HG02588 (cell line): ENCODE data around the gene TGM2.

Source experiments
- ATAC-seq: cut with Tn5 transposase; IDR thresholded peaks from one replicate; pipeline ENCODE4 v1.9.1; 2021; ENCODE audit warnings: mild to moderate bottlenecking, moderate library complexity; ENCODE audit not compliant: unreplicated experiment

The TGM2 gene

DNA sequence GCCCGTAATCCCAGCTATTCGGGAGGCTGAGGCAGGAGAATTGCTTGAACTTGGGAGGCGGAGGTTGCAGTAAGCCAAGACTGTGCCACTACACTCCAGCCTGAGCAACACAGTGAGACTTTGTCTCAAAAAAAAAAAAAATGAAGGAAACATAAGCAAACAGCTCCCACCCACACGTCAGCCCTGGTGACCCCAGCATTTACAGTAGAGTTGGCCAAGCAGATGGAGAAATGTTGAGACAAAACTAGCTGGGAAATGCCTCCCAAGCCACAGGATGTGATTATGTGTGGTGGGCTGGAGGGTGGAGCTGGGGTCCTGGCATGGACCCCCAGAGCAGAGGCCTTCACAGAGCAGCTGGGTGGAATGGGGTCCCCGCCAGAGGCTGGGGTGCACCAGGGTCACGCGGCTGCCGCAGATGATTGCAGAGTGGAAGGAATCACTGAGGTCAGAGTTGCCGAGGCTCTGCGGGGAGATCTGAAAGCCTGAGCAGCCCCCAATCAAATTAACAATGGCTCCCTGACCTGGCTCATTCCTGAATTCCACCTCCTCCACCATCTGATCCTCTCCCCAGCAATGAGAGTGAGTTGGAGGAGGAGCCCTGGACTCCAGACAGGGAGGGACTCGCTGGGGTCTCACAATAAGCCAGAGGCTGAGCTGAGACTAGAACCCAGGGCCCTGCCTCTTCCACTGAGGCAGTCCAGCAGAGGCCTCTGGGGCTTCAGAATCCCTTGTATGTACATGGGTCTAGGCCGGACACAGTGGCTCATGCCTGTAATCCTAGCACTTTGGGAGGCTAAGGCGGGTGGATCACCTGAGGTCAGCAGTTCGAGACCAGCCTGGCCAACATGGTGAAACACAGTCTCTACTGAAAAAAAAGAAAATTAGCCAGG lies 34.7 kb upstream of the TGM2 start:
- no peak for ATAC-seq

GRCh38 chr20:38198238-38198861 lies 33.3 kb upstream of the TGM2 start:
- ATAC-seq, result no peak

GRCh38 chr20:38197619-38198018 lies 32.5 kb upstream of the TGM2 start:
- ATAC-seq, result no peak

GRCh38 chr20:38197217-38197616 lies 32.1 kb upstream of the TGM2 start:
- ATAC-seq, result no peak

DNA sequence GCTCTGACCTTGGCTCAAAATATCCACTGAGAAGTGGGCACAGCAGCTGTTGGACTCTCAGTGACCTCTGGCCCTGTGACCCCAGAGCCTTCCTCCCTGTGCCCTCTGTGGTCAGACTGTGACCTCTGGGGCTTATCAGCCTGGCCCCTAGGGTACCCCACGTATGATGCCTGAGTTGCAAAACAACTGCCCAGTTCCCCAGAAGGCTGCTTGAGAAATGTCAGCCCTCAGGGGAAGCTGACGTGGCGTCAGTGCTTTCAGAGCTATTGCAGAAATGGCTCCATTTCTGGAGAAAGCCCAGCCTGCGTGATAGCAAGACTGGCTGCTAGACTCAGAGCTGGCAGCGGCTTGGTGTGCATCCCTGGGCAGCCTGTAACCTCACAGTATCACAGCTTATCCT lies 31.5 kb upstream of the TGM2 start:
- ATAC-seq, result no peak

- ATAC-seq, result no peak
These were observed 31.0 kb upstream of the TGM2 start for GRCh38 chr20:38196076-38196475.

- no peak for ATAC-seq
These were observed 30.5 kb upstream of the TGM2 start for GRCh38 chr20:38195521-38195920.

GRCh38 chr20:38194971-38195504 lies 30.0 kb upstream of the TGM2 start:
- no peak for ATAC-seq

- ATAC-seq, result no peak
These were observed 28.6 kb upstream of the TGM2 start for GRCh38 chr20:38193586-38194105.

DNA sequence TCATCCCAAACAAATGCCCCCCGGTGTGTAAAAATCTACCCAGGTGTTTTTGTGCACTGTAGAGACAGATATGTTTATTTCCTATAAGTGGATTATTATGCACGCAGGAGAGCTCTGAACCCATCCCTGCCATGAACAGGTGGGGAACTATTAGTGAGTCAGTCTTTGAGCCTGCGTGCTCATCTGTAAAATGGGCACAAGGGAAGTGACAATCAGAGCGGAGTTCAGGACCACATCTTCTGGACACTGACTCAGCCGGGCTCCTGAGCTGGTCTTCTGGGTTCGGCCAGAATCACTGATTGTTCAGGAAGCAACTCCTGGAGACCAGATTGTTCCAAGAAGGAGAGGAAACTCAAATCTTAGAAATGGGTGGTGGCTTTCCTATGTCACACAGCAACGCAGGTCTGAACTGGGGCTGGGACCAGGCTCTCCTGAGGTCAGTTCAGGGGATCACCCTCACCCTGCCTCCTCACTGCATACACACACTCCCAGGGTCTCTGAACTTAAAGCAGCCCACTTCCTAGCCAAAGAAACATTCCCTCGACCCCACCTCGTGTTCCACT lies 27.3 kb upstream of the TGM2 start:
- no peak for ATAC-seq

GRCh38 chr20:38191654-38192053 lies 26.6 kb upstream of the TGM2 start:
- no peak for ATAC-seq

GRCh38 chr20:38190936-38191371 lies 25.9 kb upstream of the TGM2 start:
- no peak for ATAC-seq

DNA sequence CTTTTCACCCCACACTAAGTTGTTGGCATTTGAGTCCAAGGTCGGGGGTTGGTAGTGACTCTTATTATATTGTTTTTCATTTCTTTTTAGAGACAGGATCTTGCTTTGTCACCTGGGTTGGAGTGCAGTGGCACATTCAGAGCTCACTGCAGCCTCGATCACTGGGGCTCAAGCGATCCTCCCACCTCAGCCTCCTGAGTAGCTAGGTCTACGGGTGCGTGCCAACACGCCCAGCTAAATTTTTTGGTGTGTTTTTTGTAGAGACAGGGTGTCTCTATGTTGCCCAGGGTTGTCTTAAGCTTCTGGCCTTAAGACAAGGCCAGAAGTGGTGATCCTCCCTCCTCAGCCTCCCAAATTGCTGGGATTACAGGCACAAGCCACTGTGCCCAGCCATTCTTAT lies 25.1 kb upstream of the TGM2 start:
- no peak for ATAC-seq

DNA sequence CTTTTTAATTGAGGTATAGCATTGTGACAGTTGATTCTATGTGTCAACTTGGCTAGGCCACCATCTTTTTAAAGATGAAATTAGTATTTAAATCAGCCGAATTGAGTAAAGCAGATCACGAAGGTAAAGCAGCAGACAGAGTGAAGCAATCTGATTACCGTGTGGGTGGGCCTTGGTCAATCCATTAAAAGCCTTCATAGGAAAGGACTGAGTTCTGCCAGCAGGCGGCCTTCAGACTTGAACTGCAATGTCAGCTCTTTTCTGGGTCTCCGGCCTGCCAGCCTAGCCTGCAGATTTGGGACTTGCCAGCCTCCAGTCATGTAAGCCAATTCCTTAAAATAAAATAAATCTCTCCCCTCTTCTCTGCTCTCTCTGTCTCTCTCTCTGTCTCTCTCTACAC lies 22.4 kb upstream of the TGM2 start:
- no peak for ATAC-seq

GRCh38 chr20:38186788-38187221 lies 21.7 kb upstream of the TGM2 start:
- ATAC-seq, result no peak

GRCh38 chr20:38184101-38184500 lies 19.0 kb upstream of the TGM2 start:
- no peak for ATAC-seq

- no peak for ATAC-seq
These were observed 16.9 kb upstream of the TGM2 start for GRCh38 chr20:38181971-38182370.

- ATAC-seq, result peak; percentile 64
These were observed 16.2 kb upstream of the TGM2 start for GRCh38 chr20:38181207-38181801.

GRCh38 chr20:38180781-38181180 lies 15.7 kb upstream of the TGM2 start:
- ATAC-seq, result no peak

- no peak for ATAC-seq
These were observed 14.8 kb upstream of the TGM2 start for GRCh38 chr20:38179846-38180245.

- ATAC-seq, result no peak
These were observed 13.5 kb upstream of the TGM2 start for GRCh38 chr20:38178581-38178980.
